OCI-LY1 (cell line): ENCODE measurements around the gene SUV39H1.
A peak's percentile ranks its signal among the peaks of the same experiment; 100 is the strongest.

Experiments
- H2AFZ ChIP-seq: fragments of 200-600 bp; sonication (generic), shearing (Covaris generic); 2 replicates; pipeline ENCODE4 v1.6.0; 2014; ENCODE audit warnings: antibody characterized with exemption, mild to moderate bottlenecking, low read length
- H3F3A ChIP-seq: fragments of 200-600 bp; sonication (generic), shearing (Covaris generic); 2 replicates; pipeline ENCODE4 v1.6.0; 2014; ENCODE audit warnings: mild to moderate bottlenecking, antibody characterized with exemption, low read length, moderate library complexity; ENCODE audit not compliant: insufficient read depth
- H3K27ac ChIP-seq: fragments of 200-600 bp; sonication (generic); 2 replicates; pipeline ENCODE4 v1.5.1; 2014; ENCODE audit warnings: low read length, mixed run types, mild to moderate bottlenecking, low read depth; ENCODE audit not compliant: poor library complexity, severe bottlenecking
- H3K27me3 ChIP-seq: fragments of 200-600 bp; sonication (generic); 2 replicates; pipeline ENCODE4 v1.6.0; 2014; ENCODE audit warnings: antibody characterized with exemption, mild to moderate bottlenecking, low read length, moderate library complexity; ENCODE audit not compliant: insufficient read depth
- H3K36me3 ChIP-seq: fragments of 200-600 bp; sonication (generic); 2 replicates; pipeline ENCODE4 v1.6.1; 2014; ENCODE audit warnings: mild to moderate bottlenecking, antibody characterized with exemption, low read length, moderate library complexity, mixed read lengths; ENCODE audit not compliant: insufficient read depth
- H3K4me1 ChIP-seq: fragments of 200-600 bp; sonication (generic); 2 replicates; pipeline ENCODE4 v1.5.1; 2014; ENCODE audit warnings: mild to moderate bottlenecking, low read length, moderate library complexity; ENCODE audit not compliant: insufficient read depth, severe bottlenecking
- H3K4me2 ChIP-seq: fragments of 200-600 bp; sonication (generic), shearing (Covaris generic); 2 replicates; pipeline ENCODE4 v1.6.1; 2014; ENCODE audit warnings: low read length
- H3K4me3 ChIP-seq: fragments of 200-600 bp; sonication (generic); 2 replicates; pipeline ENCODE4 v1.5.1; 2014; ENCODE audit warnings: low read length, low read depth, mild to moderate bottlenecking, mixed read lengths; ENCODE audit not compliant: poor library complexity, severe bottlenecking
- H3K79me2 ChIP-seq: fragments of 200-600 bp; shearing (Covaris generic); 2 replicates; pipeline ENCODE4 v1.6.1; 2016; ENCODE audit warnings: mixed run types, low read length, mixed read lengths; ENCODE audit not compliant: insufficient read depth
- H3K9ac ChIP-seq: fragments of 200-600 bp; sonication (generic), shearing (Covaris generic); 2 replicates; pipeline ENCODE4 v1.6.1; 2014; ENCODE audit warnings: mild to moderate bottlenecking, low read length, mixed read lengths
- H3K9me2 ChIP-seq: fragments of 200-600 bp; sonication (generic), shearing (Covaris generic); 2 replicates; pipeline ENCODE4 v1.6.1; 2014; ENCODE audit warnings: low read depth, mild to moderate bottlenecking, low read length, mixed read lengths
- H3K9me3 ChIP-seq: fragments of 200-600 bp; shearing (Covaris generic); 2 replicates; pipeline ENCODE4 v1.6.1; 2014; ENCODE audit warnings: low read length, mixed read lengths
- H4K20me1 ChIP-seq: fragments of 200-600 bp; sonication (generic), shearing (Covaris generic); 2 replicates; pipeline ENCODE4 v1.6.0; 2016; ENCODE audit warnings: mild to moderate bottlenecking, low read length; ENCODE audit not compliant: insufficient read depth
- EZH2 ChIP-seq: fragments of 200-600 bp; sonication (generic), shearing (Covaris generic); IDR thresholded peaks from 2 replicates; pipeline ENCODE4 v1.8.0; 2017; ENCODE audit warnings: borderline replicate concordance, mixed run types, mild to moderate bottlenecking, antibody characterized with exemption, low read length, moderate library complexity, mixed read lengths
- TF ChIP-seq, protein P1 (sequence below): fragments of 200-600 bp; sonication (generic), shearing (Covaris generic); IDR thresholded peaks from 2 replicates; pipeline ENCODE4 v1.5.1; 2017; ENCODE audit warnings: mild to moderate bottlenecking, antibody characterized with exemption, low read length, moderate library complexity, mixed read lengths

The SUV39H1 gene

DNA sequence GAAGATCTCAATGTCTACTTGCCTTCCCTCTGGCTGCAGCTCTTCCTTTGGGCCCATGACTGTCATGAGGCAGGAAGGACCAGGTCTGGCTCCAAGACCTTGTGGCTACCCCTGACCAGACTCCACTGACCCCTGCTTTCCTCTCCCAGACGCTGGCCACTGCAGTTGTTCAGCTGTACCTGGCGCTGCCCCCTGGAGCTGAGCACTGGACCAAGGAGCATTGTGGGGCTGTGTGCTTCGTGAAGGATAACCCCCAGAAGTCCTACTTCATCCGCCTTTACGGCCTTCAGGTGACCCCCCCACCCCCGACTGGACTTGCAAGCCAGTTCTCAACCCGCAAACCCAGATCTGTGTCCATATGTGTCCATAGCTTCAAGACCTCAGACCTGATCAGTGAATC is 12.4 kb upstream of the SUV39H1 start:
- H3K9ac ChIP-seq: peak overlapping the region; percentile 84
- H3K36me3 ChIP-seq: peaks cover 33% of the 10 kb centered on the region; the same call in 1 of the 2 replicates
- peak overlapping the region; percentile 62 for H3K27ac ChIP-seq
- no peaks in the 10 kb centered on the region for H3F3A ChIP-seq
- TF ChIP-seq, protein P1, sequence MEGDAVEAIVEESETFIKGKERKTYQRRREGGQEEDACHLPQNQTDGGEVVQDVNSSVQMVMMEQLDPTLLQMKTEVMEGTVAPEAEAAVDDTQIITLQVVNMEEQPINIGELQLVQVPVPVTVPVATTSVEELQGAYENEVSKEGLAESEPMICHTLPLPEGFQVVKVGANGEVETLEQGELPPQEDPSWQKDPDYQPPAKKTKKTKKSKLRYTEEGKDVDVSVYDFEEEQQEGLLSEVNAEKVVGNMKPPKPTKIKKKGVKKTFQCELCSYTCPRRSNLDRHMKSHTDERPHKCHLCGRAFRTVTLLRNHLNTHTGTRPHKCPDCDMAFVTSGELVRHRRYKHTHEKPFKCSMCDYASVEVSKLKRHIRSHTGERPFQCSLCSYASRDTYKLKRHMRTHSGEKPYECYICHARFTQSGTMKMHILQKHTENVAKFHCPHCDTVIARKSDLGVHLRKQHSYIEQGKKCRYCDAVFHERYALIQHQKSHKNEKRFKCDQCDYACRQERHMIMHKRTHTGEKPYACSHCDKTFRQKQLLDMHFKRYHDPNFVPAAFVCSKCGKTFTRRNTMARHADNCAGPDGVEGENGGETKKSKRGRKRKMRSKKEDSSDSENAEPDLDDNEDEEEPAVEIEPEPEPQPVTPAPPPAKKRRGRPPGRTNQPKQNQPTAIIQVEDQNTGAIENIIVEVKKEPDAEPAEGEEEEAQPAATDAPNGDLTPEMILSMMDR: no peak
- no peak for TF ChIP-seq EZH2
- no peaks in the 10 kb centered on the region for H3K9me2 ChIP-seq
- peak overlapping the region; percentile 78 for H3K4me2 ChIP-seq
- H2AFZ ChIP-seq: no peak overlapping the region
- H3K4me1 ChIP-seq: peaks cover 31% of the 10 kb centered on the region
- no peaks in the 10 kb centered on the region for H3K27me3 ChIP-seq
- no peaks in the 10 kb centered on the region for H3K9me3 ChIP-seq
- no peaks in the 10 kb centered on the region for H4K20me1 ChIP-seq
- peak overlapping the region; percentile 74 for H3K4me3 ChIP-seq
- H3K79me2 ChIP-seq: no peaks in the 10 kb centered on the region

DNA sequence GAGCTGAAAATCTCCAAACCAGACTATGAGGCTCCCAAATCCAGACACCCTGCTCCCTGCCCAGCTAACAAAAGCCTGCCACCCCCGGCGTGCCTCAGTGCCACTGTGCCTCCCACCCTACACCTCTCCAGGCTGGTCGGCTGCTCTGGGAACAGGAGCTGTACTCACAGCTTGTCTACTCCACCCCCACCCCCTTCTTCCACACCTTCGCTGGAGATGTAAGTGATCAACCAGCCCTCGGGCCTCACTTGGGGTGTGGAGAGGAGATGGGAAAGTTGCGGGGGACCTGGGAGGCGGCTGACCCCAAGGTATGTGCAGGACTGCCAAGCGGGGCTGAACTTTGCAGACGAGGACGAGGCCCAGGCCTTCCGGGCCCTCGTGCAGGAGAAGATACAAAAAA is 11.1 kb upstream of the SUV39H1 start:
- Histone ChIP-seq H3K9me2 (no peaks in the 10 kb centered on the region), H4K20me1 (no peaks in the 10 kb centered on the region), H3K9ac (no peak overlapping the region), H3K4me1 (peaks cover 27% of the 10 kb centered on the region), H3K36me3 (peaks cover 42% of the 10 kb centered on the region), H3K79me2 (no peaks in the 10 kb centered on the region), H3K27me3 (no peaks in the 10 kb centered on the region), H3K27ac (no peak overlapping the region), H2AFZ (no peak overlapping the region), H3K9me3 (no peaks in the 10 kb centered on the region), H3K4me2 (peak overlapping the region; percentile 78; the same call in 1 of the 2 replicates), H3K4me3 (peak overlapping the region; percentile 74), H3F3A (no peaks in the 10 kb centered on the region)
- no peak for TF ChIP-seq EZH2
- TF ChIP-seq, protein P1: no peak

DNA sequence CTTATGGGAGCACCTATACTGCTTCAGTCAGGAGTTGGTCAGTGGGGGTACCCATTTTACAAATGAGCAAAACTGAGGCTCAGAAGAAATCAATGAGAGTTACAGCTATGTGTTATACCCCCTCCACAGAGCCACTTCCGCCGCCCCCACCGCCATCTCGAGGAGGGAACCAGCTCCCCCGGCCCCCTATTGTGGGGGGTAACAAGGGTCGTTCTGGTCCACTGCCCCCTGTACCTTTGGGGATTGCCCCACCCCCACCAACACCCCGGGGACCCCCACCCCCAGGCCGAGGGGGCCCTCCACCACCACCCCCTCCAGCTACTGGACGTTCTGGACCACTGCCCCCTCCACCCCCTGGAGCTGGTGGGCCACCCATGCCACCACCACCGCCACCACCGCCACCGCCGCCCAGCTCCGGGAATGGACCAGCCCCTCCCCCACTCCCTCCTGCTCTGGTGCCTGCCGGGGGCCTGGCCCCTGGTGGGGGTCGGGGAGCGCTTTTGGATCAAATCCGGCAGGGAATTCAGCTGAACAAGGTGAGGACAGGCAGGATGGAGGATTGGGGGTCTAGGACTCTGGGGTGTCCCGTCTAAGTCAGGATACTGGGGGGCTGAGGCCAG is 7.9 kb upstream of the SUV39H1 start:
- Histone ChIP-seq H3K9me2 (no peaks in the 10 kb centered on the region), H3K4me3 (no peak overlapping the region), H2AFZ (no peak overlapping the region), H3K9ac (no peak overlapping the region), H3K27ac (no peak overlapping the region), H3K4me2 (no peak overlapping the region), H3K27me3 (no peaks in the 10 kb centered on the region), H4K20me1 (no peaks in the 10 kb centered on the region), H3F3A (no peaks in the 10 kb centered on the region), H3K79me2 (no peaks in the 10 kb centered on the region), H3K4me1 (peaks cover 18% of the 10 kb centered on the region), H3K36me3 (peaks cover 49% of the 10 kb centered on the region), H3K9me3 (no peaks in the 10 kb centered on the region)
- no peak for TF ChIP-seq EZH2
- TF ChIP-seq, protein P1: no peak
